ENCODE measurements around the gene UCHL3. TPM values are rescaled to one million over a fixed set of nuclear protein-coding genes. Genes with fewer than 3 reads are reported as not detected.

Gene UCHL3
- total and polyA plus RNA-seq, 9 of the 15 experiments (the other 6 are each of a cell fraction or from before 2014, with no cell fraction given), result 42.2 to 112 (median 85.4) TPM

- H3K36me3 ChIP-seq (ENCODE audit: control insufficient read depth, insufficient read depth, low read length), result no peaks in the 10 kb centered on the region
- DNase-seq (ENCODE audit: extremely low read depth in 1 of 4, low spot score in 3 of 4), result peak; percentile 15 to 49 (median 42)
- intact Hi-C loops (cut with micrococcal nuclease) (no loop called here), in situ Hi-C loops (cut with MboI) (no loop called here)
- BruUV-seq (replicated peaks), result no TSS peak
- H3K27me3 ChIP-seq (ENCODE audit: control insufficient read depth in 2 of 2, insufficient read depth in 2 of 2, low read length in 2 of 2), result no peaks in the 10 kb centered on the region
- H3K9me3 ChIP-seq (replicated peaks; ENCODE audit: control insufficient read depth, insufficient read depth, low read depth, low read length), result no peaks in the 10 kb centered on the region
- ATAC-seq, result peak; percentile 89
- no CpG with 5 or more reads among the region's 76 CpGs for WGBS (ENCODE audit: insufficient coverage, low coverage, missing lambda C conversion rate)
- no peaks in the 10 kb centered on the region for H3K9me1 ChIP-seq (ENCODE audit: control insufficient read depth, insufficient read depth, low read length)
- peaks cover 0 to 15% of the 10 kb centered on the region in 2 experiments; a peak in 2 of 5 replicates for H3K4me1 ChIP-seq (replicated peaks in 1 of 2; ENCODE audit: control insufficient read depth in 2 of 2, insufficient read depth in 2 of 2, low read length in 2 of 2)
- H3K4me2 ChIP-seq (ENCODE audit: insufficient read depth, low read length), result peak within 1 kb of the TSS; percentile 60
- peak within 1 kb of the TSS in 1 of 2 experiments; percentile 79; a peak in 3 of 4 replicates for H3K9ac ChIP-seq (ENCODE audit: insufficient read depth in 1 of 2, low read depth in 2 of 2, low read length in 2 of 2)
- no peak within 1 kb of the TSS for H3K27ac ChIP-seq (ENCODE audit: extremely low read depth, low read depth, low read length)
- H4K20me1 ChIP-seq (replicated peaks; ENCODE audit: control insufficient read depth, insufficient read depth, low read length), result no peaks in the 10 kb centered on the region
- peak within 1 kb of the TSS; percentile 67 for H2AFZ ChIP-seq (ENCODE audit: low read depth, low read length)
- ChIA-PET POLR2A (no interaction called here), CTCF (ENCODE audit: low intra/inter-chr PET ratio) (no interaction called here)
- H3K4me3 ChIP-seq, result peak within 1 kb of the TSS; percentile 34
- no peak for FAIRE-seq
- H3K79me2 ChIP-seq (ENCODE audit: control insufficient read depth, insufficient read depth, low read length), result no peaks in the 10 kb centered on the region
- no peak for TF ChIP-seq CREBBP (IDR thresholded peaks at IDR 0.05; ENCODE audit: low read depth, low read length)
- TF ChIP-seq HBP1 (CRISPR knock-in tag; IDR thresholded peaks at IDR 0.05), result no peak
- no peak for TF ChIP-seq ARID2 (IDR thresholded peaks at IDR 0.05)
- no peak for TF ChIP-seq ETS1 (conservative IDR thresholded peaks at IDR 0.05; ENCODE audit: control insufficient read depth, low read depth, low read length)
- TF ChIP-seq ZNF717 (CRISPR knock-in tag; IDR thresholded peaks at IDR 0.05), result no peak
- TF ChIP-seq PHF8 (IDR thresholded peaks at IDR 0.05; ENCODE audit: borderline replicate concordance, low read length), result peak; percentile 17; the same call in 1 of the 2 replicates
- peak; percentile 24; the same call in 1 of the 2 replicates for TF ChIP-seq FOXM1 (IDR thresholded peaks at IDR 0.05; ENCODE audit: low read depth)
- no peak for TF ChIP-seq FOXM1 (CRISPR knock-in tag; IDR thresholded peaks at IDR 0.05; ENCODE audit: low read depth)
- TF ChIP-seq MTA3 (IDR thresholded peaks at IDR 0.05; ENCODE audit: borderline replicate concordance), result no peak
- TF ChIP-seq ZNF766 (CRISPR knock-in tag; conservative IDR thresholded peaks at IDR 0.05), result no peak
- TF ChIP-seq NR2C1 (IDR thresholded peaks at IDR 0.05), result no peak
- no peak for TF ChIP-seq NR2C1 (tag; IDR thresholded peaks at IDR 0.05)
- TF ChIP-seq RBM22 (IDR thresholded peaks at IDR 0.05; ENCODE audit: low read depth, low read length, poor library complexity, severe bottlenecking), result no peak
- no peak for TF ChIP-seq THRB (CRISPR knock-in tag; conservative IDR thresholded peaks at IDR 0.05)
- TF ChIP-seq PKNOX1 (IDR thresholded peaks at IDR 0.05), result no peak
- no peak for TF ChIP-seq ETV5 (CRISPR knock-in tag; IDR thresholded peaks at IDR 0.05; ENCODE audit: low read depth)
- TF ChIP-seq POLR2G (IDR thresholded peaks at IDR 0.05; ENCODE audit: low read depth, low read length), result peak; percentile 51
- no peak for TF ChIP-seq GABPB1 (CRISPR knock-in tag; IDR thresholded peaks at IDR 0.05)
These were observed 86.3 kb downstream of the UCHL3 start, which contains the start of gene LMO7 for GRCh38 chr13:75635828-75636435. Gene LMO7 (plus strand): TSS chr13:75636330. CDS start chr13:75636658, 328 bp downstream.

All from K562 (cell line).